Measurements from ENCODE around the gene MASP1. TPM values are rescaled to one million over a fixed set of nuclear protein-coding genes. Genes with fewer than 3 reads are reported as not detected.

MASP1 gene
- total RNA-seq, 2 experiments from 2014 or later = not detected

DNA sequence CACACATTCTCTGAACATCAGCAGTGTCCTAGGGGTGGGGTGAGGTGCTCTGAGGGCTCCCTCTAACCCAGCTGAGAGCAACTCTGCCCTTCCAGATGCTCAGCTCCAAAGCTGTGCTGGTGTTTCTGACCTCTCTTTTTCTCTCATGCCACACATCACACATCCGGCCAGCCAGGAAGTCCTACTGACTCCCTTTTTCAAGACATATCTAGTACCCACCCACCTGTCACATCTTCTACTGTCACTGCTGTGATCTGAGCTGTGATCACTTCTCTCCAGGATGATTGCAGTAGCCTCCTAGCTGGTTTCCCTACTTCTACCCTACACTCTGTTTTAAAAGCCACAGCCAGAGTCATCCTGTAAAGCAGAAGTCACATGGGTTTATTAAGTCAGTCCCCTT, 30.2 kb upstream of the MASP1 start:
- Mint-ChIP-seq H3K4me3 (no peak overlapping the region), H3K27me3 (peaks cover 24% of the 10 kb centered on the region), H3K27ac (no peak overlapping the region), H3K4me1 (ENCODE audit: low read depth) (peaks cover 6% of the 10 kb centered on the region), H3K36me3 (ENCODE audit: low read depth) (no peaks in the 10 kb centered on the region), H3K9me3 (no peaks in the 10 kb centered on the region)
- ChIA-PET CTCF (interaction anchor here (0.9 to 11.9 kb wide), 6 partner anchors 10 to 393 kb away, joined by 3 to 372 read pairs (median 28); no protein-coding TSS in a partner anchor), POLR2A (no interaction called here)
- TF ChIP-seq CTCF (IDR thresholded peaks at IDR 0.05) = no peak
- DNase-seq (no peak), ATAC-seq (no peak)
- intact Hi-C loops (cut with micrococcal nuclease) = no loop called here

DNA sequence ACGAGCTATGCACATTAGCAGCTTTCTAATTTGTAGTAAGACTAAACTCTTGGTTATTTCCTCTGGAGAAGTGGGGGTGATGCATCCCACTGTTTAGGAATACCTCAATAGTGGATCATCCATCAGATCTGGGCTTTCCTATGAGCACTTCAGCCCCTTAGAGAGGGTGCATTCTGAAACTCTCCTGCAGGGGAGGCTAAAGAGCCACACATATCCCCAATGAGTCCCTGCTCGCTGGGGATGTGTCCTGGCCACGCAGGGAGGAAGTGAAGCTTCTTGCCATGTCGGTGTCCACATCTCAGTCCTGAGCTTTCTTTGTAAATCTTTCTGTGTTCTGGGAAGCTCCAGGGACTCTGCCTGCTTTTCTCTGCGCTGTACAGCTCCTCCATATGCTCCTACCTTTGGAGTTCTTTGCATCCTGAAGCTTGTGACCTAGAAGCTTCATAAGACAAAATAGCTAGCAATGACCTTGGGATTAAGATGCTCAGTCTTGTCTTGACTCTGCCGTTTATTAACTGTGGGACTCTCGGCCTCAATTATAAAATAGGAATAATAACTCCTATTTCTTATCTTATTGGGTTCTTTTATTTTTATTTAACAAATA, 28.3 kb upstream of the MASP1 start:
- Mint-ChIP-seq H3K4me1 (ENCODE audit: low read depth) (peaks cover 6% of the 10 kb centered on the region), H3K4me3 (no peak overlapping the region), H3K36me3 (ENCODE audit: low read depth) (no peaks in the 10 kb centered on the region), H3K9me3 (no peaks in the 10 kb centered on the region), H3K27me3 (peaks cover 30% of the 10 kb centered on the region), H3K27ac (no peak overlapping the region)
- DNase-seq = peak; percentile 83
- POLR2A ChIA-PET = no interaction called here
- peak; percentile 94 for ATAC-seq
- TF ChIP-seq CTCF (IDR thresholded peaks at IDR 0.05) = peak; percentile 81
- intact Hi-C loops (cut with micrococcal nuclease) = loop anchor here (1.0 to 5.0 kb wide), 4 partner anchors 98 to 394 kb away; no protein-coding TSS in a partner anchor
- CTCF ChIA-PET = interaction anchor here (0.6 to 11.9 kb wide), 77 partner anchors 9 to 1597 kb away, joined by 3 to 372 read pairs (median 5); partner anchors contain the start of genes RTP2, RTP4 and SST

DNA sequence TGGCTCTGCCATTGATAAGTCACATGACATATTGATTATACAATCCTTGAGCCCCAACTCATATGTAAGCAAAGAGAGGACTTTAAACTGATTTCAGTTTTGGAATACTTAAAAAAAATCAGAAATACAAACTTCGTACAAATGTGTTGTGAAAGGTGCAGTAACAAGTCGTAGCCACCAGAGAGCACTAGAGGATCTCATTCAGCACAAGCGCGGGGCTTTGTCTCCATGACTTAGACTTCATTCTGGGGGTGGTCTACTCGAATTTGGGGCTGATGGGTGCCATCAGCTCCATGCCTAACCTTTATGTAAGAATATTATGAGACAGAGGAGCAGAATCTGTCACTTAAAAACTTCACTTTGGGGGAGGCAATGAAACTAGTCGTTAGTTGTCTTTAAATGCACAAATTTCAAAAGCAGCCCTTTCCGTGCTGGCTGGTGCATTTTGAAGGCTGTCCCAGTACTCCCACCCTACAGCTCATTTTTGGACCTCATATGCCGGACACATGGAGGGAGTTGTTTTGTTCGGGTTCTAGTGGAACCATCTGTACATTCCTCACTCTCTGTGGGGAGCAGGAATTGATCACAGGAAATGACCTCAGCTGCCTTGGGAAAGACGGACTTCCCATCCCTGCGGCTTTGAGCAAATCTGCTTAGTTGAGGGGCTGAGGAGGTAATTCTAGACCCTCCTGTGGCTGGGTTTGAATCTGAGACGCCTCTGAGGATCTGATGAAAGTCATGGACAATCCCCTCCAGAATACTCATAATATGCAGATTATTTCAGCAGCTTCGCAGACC, 27.5 kb upstream of the MASP1 start:
- intact Hi-C loops (cut with micrococcal nuclease) = loop anchor here (1.0 to 5.0 kb wide), 4 partner anchors 97 to 395 kb away; no protein-coding TSS in a partner anchor
- Mint-ChIP-seq H3K36me3 (ENCODE audit: low read depth) (no peaks in the 10 kb centered on the region), H3K4me1 (ENCODE audit: low read depth) (peaks cover 6% of the 10 kb centered on the region), H3K27me3 (peaks cover 30% of the 10 kb centered on the region), H3K4me3 (no peak overlapping the region), H3K27ac (no peak overlapping the region), H3K9me3 (no peaks in the 10 kb centered on the region)
- ChIA-PET POLR2A (interaction anchor here (1.1 kb wide), 1 partner anchor 49 kb away, joined by 3 read pairs; the partner anchor contains the start of gene RTP4), CTCF (interaction anchor here (0.6 to 11.9 kb wide), 78 partner anchors 12 to 1598 kb away, joined by 3 to 372 read pairs (median 5); partner anchors contain the start of genes RTP2, RTP4 and SST)
- DNase-seq = peak; percentile 62
- ATAC-seq = peak; percentile 68
- peak; percentile 77 for TF ChIP-seq CTCF (IDR thresholded peaks at IDR 0.05)

GRCh38 chr3:187315872-187316271, 24.3 kb upstream of the MASP1 start:
- CTCF ChIA-PET = interaction anchor here (4.6 to 11.9 kb wide), 5 partner anchors 16 to 401 kb away, joined by 52 to 372 read pairs (median 93); no protein-coding TSS in a partner anchor
- ATAC-seq = no peak

More at GRCh38 chr3:187315872-187316271, 24.3 kb upstream of the MASP1 start:
- TF ChIP-seq CTCF (IDR thresholded peaks at IDR 0.05) = no peak
- Mint-ChIP-seq H3K4me1 (ENCODE audit: low read depth) (peaks cover 6% of the 10 kb centered on the region), H3K27me3 (peaks cover 39% of the 10 kb centered on the region), H3K27ac (no peak overlapping the region), H3K4me3 (no peak overlapping the region), H3K9me3 (no peaks in the 10 kb centered on the region), H3K36me3 (ENCODE audit: low read depth) (no peaks in the 10 kb centered on the region)
- intact Hi-C loops (cut with micrococcal nuclease) = loop anchor here (5.0 kb wide), 1 partner anchor 94 kb away; no protein-coding TSS in a partner anchor
- DNase-seq = no peak
- POLR2A ChIA-PET = no interaction called here

Data from activated CD8-positive, alpha-beta T cell treated with anti-CD3 and anti-CD28 coated beads for 36 hours (primary cell).